K562 (cell line): ENCODE data around the gene DNAJC30. TPM values are rescaled to one million over a fixed set of nuclear protein-coding genes. Genes with fewer than 3 reads are reported as not detected.
A peak's percentile ranks its signal among the peaks of the same experiment; 100 is the strongest.

Experiments used
- CREB1 ChIP-seq, 2 experiments: sonication (generic) in 1 of 2; formaldehyde crosslinking in 1 of 2; IDR thresholded peaks; 2 replicates each; pipeline versions ENCODE4 v1.6.1 to v1.8.0; 2012 to 2022; ENCODE audit warnings: inconsistent platforms in 1 of 2, mild to moderate bottlenecking in 1 of 2, missing genetic modification reagents in 1 of 2, moderate library complexity in 1 of 2
- E4F1 ChIP-seq: fragments of 250-450 bp; sonication (Bioruptor Pico); IDR thresholded peaks from 2 replicates; pipeline ENCODE4 v1.5.0; 2021; ENCODE audit warnings: mild to moderate bottlenecking, borderline replicate concordance
- KLF13 ChIP-seq: fragments of 450-650 bp; IDR thresholded peaks from 2 replicates; pipeline ENCODE4 v1.6.1; 2016; ENCODE audit warnings: missing genetic modification characterization, low read depth, mild to moderate bottlenecking, missing compliant biosample characterization, moderate library complexity, borderline replicate concordance
- MAZ ChIP-seq, 2 experiments: fragments of 450-650 bp in 1 of 2; sonication (generic) in 1 of 2; formaldehyde crosslinking; IDR thresholded peaks in 1 of 2; conservative IDR thresholded peaks in 1 of 2; 2 replicates each; pipeline versions ENCODE4 v1.4.0 to v1.5.0; 2020; ENCODE audit warnings: mild to moderate bottlenecking in 1 of 2, missing genetic modification reagents in 1 of 2
- NRF1 ChIP-seq, 2 experiments: fragments of 450-650 bp; IDR thresholded peaks in 1 of 2; conservative IDR thresholded peaks in 1 of 2; 2 replicates each; pipeline ENCODE4 v1.6.1; 2014; ENCODE audit warnings: mild to moderate bottlenecking in 2 of 2
- THAP12 ChIP-seq: fragments of 250-450 bp; sonication (Bioruptor Pico); IDR thresholded peaks from 2 replicates; pipeline ENCODE4 v1.9.0; 2021; ENCODE audit warnings: mild to moderate bottlenecking, inconsistent platforms
- ZBTB40 ChIP-seq, 2 experiments: fragments of 450-650 bp in 1 of 2; sonication (generic) in 1 of 2; formaldehyde crosslinking in 1 of 2; IDR thresholded peaks; 2 replicates each; pipeline versions ENCODE4 v1.7.1 to v1.9.0; 2016 to 2022; ENCODE audit warnings: inconsistent platforms in 1 of 2, mild to moderate bottlenecking in 1 of 2, missing genetic modification reagents in 1 of 2
- polyA plus RNA-seq, 8 experiments: library from polyadenylated mRNA; depleted of rRNA in 4 of 8; stranded (reverse) in 5 of 8; unstranded in 3 of 8; fragments of >200 nt; fragmentation: Nextera tagmentation in 2 of 8; fragmentation: Illumina TruSeq in 1 of 8; extraction: Ambion mirVana in 2 of 8; extraction: Trizol in 1 of 8; gene quantifications; 2 replicates each; pipeline versions ENCODE4 v1.2.1 to v1.2.3, GENCODE V29; 2011 to 2014; ENCODE audit warnings: inconsistent platforms in 1 of 8, missing spikeins in 1 of 8
- total RNA-seq, 7 experiments: library from RNA; depleted of rRNA in 6 of 7; stranded (reverse); fragments of >200 nt in 6 of 7; fragmentation: Illumina TruSeq in 2 of 7; extraction: Trizol in 2 of 7; gene quantifications; 2 replicates each; pipeline versions ENCODE4 v1.2.1 to v1.2.3, GENCODE V29; 2011 to 2021; ENCODE audit warnings: low replicate concordance in 1 of 7

DNAJC30 gene
- total and polyA plus RNA-seq, 9 of the 15 experiments (the other 6 are each of a cell fraction or from before 2014, with no cell fraction given), result 1.1 to 11.3 (median 4.6) TPM

- TF ChIP-seq E4F1 (CRISPR knock-in tag) (peak; percentile 64; the same call in 1 of the 2 replicates), MAZ (CRISPR knock-in tag; conservative IDR thresholded peaks at IDR 0.05 in 1 of 2, IDR thresholded peaks at IDR 0.05 in 1 of 2) (peak in 1 of 2 experiments; percentile 37; a peak in 1 of 4 replicates), THAP12 (CRISPR knock-in tag) (peak; percentile 82; the same call in 1 of the 2 replicates), CREB1 (IDR thresholded peaks at IDR 0.05) (no peak), CREB1 (CRISPR knock-in tag; IDR thresholded peaks at IDR 0.05) (0 out of 2 replicates have a peak, but pooled peaks have one; percentile 16), ZBTB40 (IDR thresholded peaks at IDR 0.05) (0 out of 2 replicates have a peak, but pooled peaks have one; percentile 17), ZBTB40 (CRISPR knock-in tag; IDR thresholded peaks at IDR 0.05) (no peak), NRF1 (conservative IDR thresholded peaks at IDR 0.05 in 1 of 2, IDR thresholded peaks at IDR 0.05 in 1 of 2) (peak in 1 of 2 experiments; percentile 87), KLF13 (tag) (peak; percentile 36; the same call in 1 of the 2 replicates)
Observed at GRCh38 chr7:73718905-73719805, 35.9 kb upstream of the DNAJC30 start, which contains the start of gene STX1A (continued).
